GM12878 (cell line): ENCODE data around the gene LRSAM1. TPM values are rescaled to one million over a fixed set of nuclear protein-coding genes. Genes with fewer than 3 reads are reported as not detected.

Source experiments
- ATAC-seq: fragments of 200-7000 bp; cut with Tn5 transposase; 3 replicates; pipeline ENCODE4 v1.9.1; 2020; ENCODE audit warnings: mild to moderate bottlenecking, moderate library complexity
- BruUV-seq: library from RNA; stranded (reverse); fragments of 400-500 nt; replicated peaks from 2 replicates; lab custom pipeline; 2021; lab: Mats Ljungman, UMichigan
- CTCF ChIA-PET: fragments of 300-600 bp; sonication (Branson Sonifier 250); formaldehyde crosslinking; extraction: SDS; loops from one replicate; lab custom pipeline; 2021; ENCODE audit warnings: inconsistent platforms; lab: Yijun Ruan, JAX
- POLR2A ChIA-PET: fragments of 350-600 bp; formaldehyde crosslinking; extraction: SDS; loops from one replicate; lab custom pipeline; 2021; ENCODE audit warnings: inconsistent platforms; lab: Charles Lee
- RAD21 ChIA-PET: fragments of 300-600 bp; sonication (Branson Sonifier 250); formaldehyde crosslinking; loops from one replicate; lab custom pipeline; 2023; ENCODE audit warnings: antibody characterized with exemption; ENCODE audit not compliant: unreplicated experiment; lab: Charles Lee
- SMC1A ChIA-PET: fragments of 300-600 bp; sonication (Branson Sonifier 250); formaldehyde crosslinking; loops from one replicate; lab custom pipeline; 2023; ENCODE audit not compliant: unreplicated experiment, uncharacterized antibody; lab: Charles Lee
- DNase-seq: peaks from one replicate; pipeline ENCODE4 v3.0.0-alpha.2; 2011; ENCODE audit warnings: low read depth, low spot score
- FAIRE-seq: peaks from 3 replicates; lab custom pipeline; 2011; peaks lifted over from hg19 to GRCh38; lab: Jason Lieb, UNC
- H2AFZ ChIP-seq: 2 replicates; pipeline ENCODE4 v1.6.0; 2011; ENCODE audit warnings: low read depth, low read length, control low read depth; ENCODE audit not compliant: control insufficient read depth
- H3K27ac ChIP-seq: 2 replicates; pipeline ENCODE4 v1.5.1; 2011; ENCODE audit warnings: control low read depth; ENCODE audit not compliant: control insufficient read depth, insufficient read depth
- H3K27me3 ChIP-seq, 2 experiments: replicated peaks in 1 of 2; 2 replicates each; pipeline versions ENCODE4 v1.6.0 to v1.6.1; 2011; ENCODE audit warnings: low read length in 1 of 2; ENCODE audit not compliant: control insufficient read depth in 2 of 2, insufficient read depth in 2 of 2
- H3K36me3 ChIP-seq, 2 experiments: 2 replicates each; pipeline ENCODE4 v1.5.1; 2011; ENCODE audit warnings: low read length in 1 of 2; ENCODE audit not compliant: control insufficient read depth in 2 of 2, insufficient read depth in 2 of 2
- H3K4me1 ChIP-seq: 2 replicates; pipeline ENCODE4 v1.6.1; 2011; ENCODE audit warnings: mild to moderate bottlenecking, low read length, moderate library complexity, mixed read lengths; ENCODE audit not compliant: control insufficient read depth, insufficient read depth
- H3K4me2 ChIP-seq: 2 replicates; pipeline ENCODE4 v1.6.0; 2011; ENCODE audit warnings: control low read depth; ENCODE audit not compliant: control insufficient read depth, insufficient read depth
- H3K4me3 ChIP-seq: fragments of 200-600 bp; sonication (generic); 2 replicates; pipeline ENCODE4 v1.5.1; 2016
- H3K79me2 ChIP-seq: 2 replicates; pipeline ENCODE4 v1.6.0; 2011; ENCODE audit warnings: low read length; ENCODE audit not compliant: control insufficient read depth, insufficient read depth
- H3K9ac ChIP-seq: 2 replicates; pipeline ENCODE4 v1.8.0; 2011; ENCODE audit warnings: low read length, control low read depth, mixed read lengths; ENCODE audit not compliant: control insufficient read depth, insufficient read depth
- H3K9me3 ChIP-seq: replicated peaks from 3 replicates; pipeline ENCODE4 v1.5.1; 2011; ENCODE audit warnings: mild to moderate bottlenecking, low read length; ENCODE audit not compliant: control insufficient read depth, insufficient read depth
- H4K20me1 ChIP-seq: 2 replicates; pipeline ENCODE4 v1.6.0; 2011; ENCODE audit not compliant: control insufficient read depth, insufficient read depth
- BCL11A ChIP-seq: IDR thresholded peaks from 2 replicates; pipeline ENCODE4 v1.6.1; 2011; ENCODE audit warnings: low read depth, low read length
- BRCA1 ChIP-seq: IDR thresholded peaks from 2 replicates; pipeline ENCODE4 v1.6.1; 2011; ENCODE audit warnings: low read depth, low read length, improper control_type of control experiment
- CBX3 ChIP-seq: fragments of 200-600 bp; sonication (generic); IDR thresholded peaks from 2 replicates; pipeline ENCODE4 v1.6.1; 2016; ENCODE audit warnings: low read depth, borderline replicate concordance
- E2F8 ChIP-seq: fragments of 450-650 bp; IDR thresholded peaks from 2 replicates; pipeline ENCODE4 v1.6.1; 2018; ENCODE audit warnings: mild to moderate bottlenecking, low read depth, moderate library complexity; ENCODE audit not compliant: partially characterized antibody
- E4F1 ChIP-seq: fragments of 450-650 bp; IDR thresholded peaks from 2 replicates; pipeline ENCODE4 v1.6.1; 2018; ENCODE audit warnings: borderline replicate concordance, mild to moderate bottlenecking; ENCODE audit not compliant: partially characterized antibody
- FOXK2 ChIP-seq: fragments of 450-650 bp; IDR thresholded peaks from 2 replicates; pipeline ENCODE4 v1.6.1; 2017; ENCODE audit warnings: mild to moderate bottlenecking, moderate library complexity
- HDAC2 ChIP-seq: fragments of 200-600 bp; sonication (generic); IDR thresholded peaks from 2 replicates; pipeline ENCODE4 v1.6.1; 2017
- MYC ChIP-seq: IDR thresholded peaks from 2 replicates; pipeline ENCODE4 v1.6.1; 2011; ENCODE audit warnings: mild to moderate bottlenecking, low read length, moderate library complexity, inconsistent platforms; ENCODE audit not compliant: insufficient read depth, insufficient replicate concordance, insufficient read length, severe bottlenecking
- NFXL1 ChIP-seq: fragments of 450-650 bp; IDR thresholded peaks from 2 replicates; pipeline ENCODE4 v1.6.1; 2017; ENCODE audit warnings: antibody characterized with exemption, mild to moderate bottlenecking, borderline replicate concordance
- NR2F1 ChIP-seq: fragments of 450-650 bp; conservative IDR thresholded peaks from 2 replicates; pipeline ENCODE4 v1.6.1; 2017; ENCODE audit warnings: mild to moderate bottlenecking
- NRF1 ChIP-seq: conservative IDR thresholded peaks from 2 replicates; pipeline ENCODE4 v1.6.1; 2011; ENCODE audit warnings: mild to moderate bottlenecking, low read depth, low read length, improper control_type of control experiment
- SIX5 ChIP-seq: IDR thresholded peaks from 2 replicates; pipeline ENCODE4 v1.6.1; 2011; ENCODE audit warnings: mild to moderate bottlenecking, low read depth, low read length, moderate library complexity; ENCODE audit not compliant: severe bottlenecking
- SMARCA5 ChIP-seq: fragments of 450-650 bp; IDR thresholded peaks from 2 replicates; pipeline ENCODE4 v1.6.1; 2017; ENCODE audit warnings: mild to moderate bottlenecking
- YBX1 ChIP-seq: fragments of 450-650 bp; IDR thresholded peaks from 2 replicates; pipeline ENCODE4 v1.6.1; 2016; ENCODE audit warnings: antibody characterized with exemption
- ZNF384 ChIP-seq: IDR thresholded peaks from 2 replicates; pipeline ENCODE4 v1.6.1; 2012; ENCODE audit warnings: low read depth, mild to moderate bottlenecking, low read length, improper control_type of control experiment, borderline replicate concordance
- ZZZ3 ChIP-seq: IDR thresholded peaks from 2 replicates; pipeline ENCODE4 v1.6.1; 2011; ENCODE audit warnings: low read depth; ENCODE audit not compliant: control insufficient read depth, insufficient read length
- WGBS: methylation state at CpG from one replicate; pipeline ENCODE4 v1.1.6; 2016; ENCODE audit warnings: low lambda C conversion rate; ENCODE audit not compliant: insufficient replicate concordance, insufficient coverage; ENCODE audit errors: missing lambda C conversion rate; 5-methylcytosine and 5-hydroxymethylcytosine counted together
- in situ Hi-C: fragments of 300-500 bp; cut with MboI; formaldehyde crosslinking; loops from 9 replicates; pipeline ENCODE4 v1.14.3; 2018; ENCODE audit warnings: mixed read lengths
- intact Hi-C: fragments of 100-400 bp; cut with micrococcal nuclease; formaldehyde crosslinking; loops from one replicate; pipeline ENCODE4 v1.14.2; 2022; ENCODE audit not compliant: unreplicated experiment
- polyA plus RNA-seq, 11 experiments: library from polyadenylated mRNA; depleted of rRNA in 4 of 11; unstranded in 6 of 11; stranded (reverse) in 5 of 11; fragments of >200 nt; fragmentation: Nextera tagmentation in 4 of 11; fragmentation: Illumina TruSeq in 1 of 11; extraction: Ambion mirVana in 4 of 11; extraction: Trizol in 1 of 11; gene quantifications; 1 replicate in 1 of 11; 2 replicates in 10 of 11; pipeline versions ENCODE4 v1.2.1 to v1.2.3, GENCODE V29; 2011 to 2016; ENCODE audit warnings: inconsistent platforms in 2 of 11, missing spikeins in 2 of 11, low read depth in 1 of 11
- total RNA-seq, 4 experiments: library from RNA; depleted of rRNA in 3 of 4; stranded (reverse); fragments of >200 nt in 3 of 4; fragmentation: Illumina TruSeq in 1 of 4; extraction: Trizol in 1 of 4; gene quantifications; 2 replicates each; pipeline versions ENCODE4 v1.2.1 to v1.2.3, GENCODE V29; 2013 to 2021

LRSAM1 gene
- total and polyA plus RNA-seq, 10 of the 15 experiments (the other 5 are each of a cell fraction or from before 2014, with no cell fraction given) = 0.14 to 23.4 (median 11.7) TPM

- TF ChIP-seq E2F8 (no peak), SMARCA5 (no peak), YBX1 (no peak), NR2F1 (no peak), CBX3 (no peak), E4F1 (no peak), BCL11A (no peak)
Observed at GRCh38 chr9:127509261-127509954, 58.1 kb downstream of the LRSAM1 start (continued).

- no peak overlapping the region for H3K9ac ChIP-seq
- no peak for ATAC-seq
- no peak overlapping the region for H3K27ac ChIP-seq
- 63% methylated on average over 15 of the region's 15 CpGs for WGBS
- H3K4me2 ChIP-seq = no peak overlapping the region
- H3K9me3 ChIP-seq = no peaks in the 10 kb centered on the region
- FAIRE-seq = no peak
- ChIA-PET POLR2A (no interaction called here), SMC1A (no interaction called here), CTCF (interaction anchor here (0.6 to 2.3 kb wide), 2 partner anchors 16 to 552 kb away, joined by 3 to 5 read pairs; no protein-coding TSS in a partner anchor), RAD21 (no interaction called here)
- BruUV-seq = no TSS peak
- no peak overlapping the region for H3K4me3 ChIP-seq
- H2AFZ ChIP-seq = no peak overlapping the region
- H3K36me3 ChIP-seq = no peaks in the 10 kb centered on the region
- in situ Hi-C loops (no loop called here), intact Hi-C loops (no loop called here)
- no peaks in the 10 kb centered on the region for H4K20me1 ChIP-seq
- DNase-seq = no peak
- no peaks in the 10 kb centered on the region for H3K79me2 ChIP-seq
- no peaks in the 10 kb centered on the region for H3K4me1 ChIP-seq
- H3K27me3 ChIP-seq = no peaks in the 10 kb centered on the region
- TF ChIP-seq HDAC2 = no peak
- no peak for TF ChIP-seq SIX5
- no peak for TF ChIP-seq NFXL1
- no peak for TF ChIP-seq BRCA1
- no peak for TF ChIP-seq ZNF384
- no peak for TF ChIP-seq ZZZ3
- no peak for TF ChIP-seq MYC
- no peak for TF ChIP-seq FOXK2
- no peak for TF ChIP-seq NRF1
Observed at GRCh38 chr9:127509955-127510299, 58.6 kb downstream of the LRSAM1 start.
